GM20000 (cell line): ENCODE results near the gene KIF26B.
"Not testable (repeated sequence)": the region's sequence is repeated elsewhere in the genome, so short reads cannot be mapped to it uniquely, and the experiment has no call there.

Experiments used
- DNase-seq: peaks from one replicate; pipeline ENCODE4 v3.0.0; 2012; ENCODE audit warnings: low spot score
- CTCF ChIP-seq: IDR thresholded peaks from 2 replicates; pipeline ENCODE4 v1.5.1; 2012; ENCODE audit warnings: mild to moderate bottlenecking, control low read depth; ENCODE audit errors: extremely low read depth, missing control alignments

Gene KIF26B

GRCh38 chr1:245721488-245721887 is 566.7 kb downstream of the KIF26B start:
- DNase-seq = no peak
- TF ChIP-seq CTCF = no peak

DNA sequence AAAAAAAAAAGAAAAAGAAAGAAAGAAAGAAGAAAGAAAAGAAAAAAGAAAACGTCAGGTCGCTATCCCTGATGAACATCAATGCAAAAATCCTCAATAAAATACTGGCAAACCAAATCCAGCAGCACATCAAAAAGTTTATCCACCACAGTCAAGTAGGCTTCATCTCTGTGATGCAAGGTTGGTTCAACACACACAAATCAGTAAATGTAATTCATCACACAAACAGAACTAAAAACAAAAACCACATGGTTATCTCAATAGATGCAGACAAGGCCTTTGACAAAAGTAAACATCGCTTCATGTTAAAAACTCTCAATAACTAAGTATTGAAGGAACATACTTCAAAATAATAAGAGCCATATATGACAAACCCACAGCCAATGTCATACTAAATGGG is 573.2 kb downstream of the KIF26B start:
- not testable (repeated sequence) for DNase-seq

DNA sequence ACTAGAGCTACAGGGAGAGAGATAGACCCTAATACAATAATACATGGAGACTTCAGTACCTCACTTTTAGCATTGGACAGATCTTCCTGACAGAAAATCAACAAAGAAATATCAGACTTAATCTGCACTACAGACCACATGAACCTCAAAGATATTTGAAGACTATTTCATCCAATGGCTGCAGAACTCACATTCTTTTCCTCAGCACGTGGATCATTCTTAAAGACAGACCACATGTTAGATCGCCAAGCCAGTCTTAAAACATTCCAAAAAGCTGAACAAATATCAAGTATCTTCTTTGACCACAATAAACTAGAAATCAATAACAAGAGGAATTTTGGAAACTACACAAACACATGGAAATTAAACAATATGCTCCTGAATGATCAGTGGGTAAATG is 576.0 kb downstream of the KIF26B start:
- no peak for DNase-seq
- TF ChIP-seq CTCF = no peak

- DNase-seq = not testable (repeated sequence)
Observed at GRCh38 chr1:245740336-245740735, 585.6 kb downstream of the KIF26B start.

DNA sequence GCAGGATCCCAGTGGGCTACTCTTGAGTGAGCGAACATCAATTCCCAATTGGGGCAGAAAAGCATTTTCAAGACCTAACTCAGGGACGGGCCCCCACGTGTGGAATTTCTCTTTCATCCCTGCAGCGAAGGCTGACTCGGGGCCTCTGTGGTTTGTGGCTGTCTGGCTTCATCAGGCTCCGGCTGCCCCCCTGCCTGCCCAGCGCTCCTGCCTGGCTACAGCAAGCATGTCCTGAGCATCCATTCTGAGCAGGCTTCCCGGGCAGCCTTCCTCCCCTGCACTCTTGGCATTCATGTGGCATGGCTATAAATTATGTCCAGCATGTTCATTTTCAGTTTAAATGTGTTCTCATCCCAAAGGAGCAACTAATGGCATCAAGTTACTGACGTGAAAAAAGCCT is 588.1 kb downstream of the KIF26B start:
- no peak for DNase-seq
- no peak for TF ChIP-seq CTCF

- no peak for TF ChIP-seq CTCF
- no peak for DNase-seq
Observed at GRCh38 chr1:245748240-245748639, 593.5 kb downstream of the KIF26B start.

DNA sequence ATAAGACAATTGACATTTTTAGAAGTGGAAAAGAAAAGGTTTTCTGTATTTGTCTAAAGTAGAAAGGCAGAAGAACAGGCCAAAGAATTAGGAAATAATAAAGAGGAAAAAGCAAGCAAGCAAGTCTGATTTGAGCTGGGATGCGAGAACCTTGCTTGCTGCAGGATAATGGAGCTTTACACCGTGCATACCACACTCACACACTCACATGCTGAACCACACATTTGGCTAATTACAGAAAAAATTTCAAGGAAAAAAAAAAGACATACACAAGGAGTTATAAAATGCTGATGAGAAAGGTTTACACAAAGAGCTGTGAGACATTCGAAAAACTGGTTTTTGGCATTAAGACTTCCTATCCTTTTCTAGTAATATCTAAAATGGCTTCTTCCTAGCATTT is 593.9 kb downstream of the KIF26B start:
- DNase-seq = no peak
- TF ChIP-seq CTCF = no peak

GRCh38 chr1:245749053-245749452 is 594.3 kb downstream of the KIF26B start:
- TF ChIP-seq CTCF = no peak

DNA sequence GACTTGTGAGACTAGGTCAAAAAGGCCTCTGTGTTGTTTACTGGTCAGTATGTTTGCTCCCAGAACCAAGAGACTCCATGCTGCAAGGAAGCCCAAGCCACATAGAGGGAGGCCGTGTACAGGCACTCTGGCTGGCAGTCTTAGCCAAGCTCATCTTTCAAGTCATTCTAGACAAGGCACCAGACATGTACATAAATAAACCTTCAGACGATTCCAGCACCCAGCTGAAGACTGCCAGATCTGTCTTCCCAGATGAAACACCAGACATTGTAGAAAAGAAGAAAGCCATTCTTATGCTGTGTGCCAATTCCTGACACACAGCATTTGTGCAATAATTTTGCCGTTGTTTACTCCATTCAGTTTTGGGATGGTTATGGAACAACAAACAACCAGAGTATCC is 595.5 kb downstream of the KIF26B start:
- no peak for DNase-seq
- no peak for TF ChIP-seq CTCF

More at GRCh38 chr1:245749053-245749452, 594.3 kb downstream of the KIF26B start:
- DNase-seq = no peak
